Endodermal cell (in vitro differentiated cells): ENCODE results near the gene TMOD3. TPM values are rescaled to one million over a fixed set of nuclear protein-coding genes. Genes with fewer than 3 reads are reported as not detected.

Source experiments
- DNase-seq: peaks from one replicate; pipeline ENCODE4 v3.0.0-alpha.2; 2017
- H3K27ac ChIP-seq: 2 replicates; pipeline ENCODE4 v1.5.1; 2013; ENCODE audit warnings: mild to moderate bottlenecking, low read depth, low read length, moderate library complexity
- H3K27me3 ChIP-seq: 2 replicates; pipeline ENCODE4 v1.6.1; 2013; ENCODE audit warnings: mild to moderate bottlenecking, low read length, moderate library complexity; ENCODE audit not compliant: insufficient read depth, control insufficient read depth, poor library complexity, severe bottlenecking
- H3K36me3 ChIP-seq: 2 replicates; pipeline ENCODE4 v1.7.0; 2013; ENCODE audit warnings: mild to moderate bottlenecking, low read length, moderate library complexity; ENCODE audit not compliant: control insufficient read depth, insufficient read depth
- H3K4me1 ChIP-seq: one replicate; pipeline ENCODE4 v1.7.0; 2013; ENCODE audit warnings: low read length; ENCODE audit not compliant: control insufficient read depth, insufficient read depth
- H3K4me3 ChIP-seq: 2 replicates; pipeline ENCODE4 v1.5.1; 2013; ENCODE audit warnings: mild to moderate bottlenecking, low read length, moderate library complexity
- H3K9ac ChIP-seq: 2 replicates; pipeline ENCODE4 v1.6.1; 2013; ENCODE audit warnings: mild to moderate bottlenecking, low read length, moderate library complexity; ENCODE audit not compliant: poor library complexity, severe bottlenecking; ENCODE audit errors: extremely low read depth
- H3K9me3 ChIP-seq: 2 replicates; pipeline ENCODE4 v1.6.1; 2013; ENCODE audit warnings: mild to moderate bottlenecking, low read length, moderate library complexity; ENCODE audit not compliant: control insufficient read depth
- H3K27ac Mint-ChIP-seq: 2 replicates; pipeline ENCODE4 v1.8.0; 2020; ENCODE audit warnings: mixed read lengths
- H3K27me3 Mint-ChIP-seq: 2 replicates; pipeline ENCODE4 v1.8.0; 2021; ENCODE audit warnings: mild to moderate bottlenecking, mixed read lengths; ENCODE audit not compliant: insufficient read depth
- H3K36me3 Mint-ChIP-seq: 2 replicates; pipeline ENCODE4 v1.8.0; 2020; ENCODE audit warnings: low read depth, mixed read lengths
- H3K4me1 Mint-ChIP-seq: 2 replicates; pipeline ENCODE4 v1.8.0; 2020; ENCODE audit warnings: mixed read lengths
- H3K4me3 Mint-ChIP-seq: 2 replicates; pipeline ENCODE4 v1.8.0; 2020; ENCODE audit warnings: mild to moderate bottlenecking, moderate library complexity, mixed read lengths
- H3K9me3 Mint-ChIP-seq: 2 replicates; pipeline ENCODE4 v1.8.0; 2020; ENCODE audit warnings: mild to moderate bottlenecking, mixed read lengths
- CTCF ChIP-seq: fragments of 200-600 bp; sonication (generic); conservative IDR thresholded peaks from 2 replicates; pipeline ENCODE4 v1.5.0; 2021; ENCODE audit warnings: antibody characterized with exemption, mild to moderate bottlenecking
- whole genome bisulfite sequencing, 2 experiments: methylation state at CpG; one replicate each; pipeline versions ENCODE4 v1.1.5 to v1.1.7; 2013; ENCODE audit warnings: missing lambda C conversion rate in 2 of 2, mixed read lengths in 1 of 2; ENCODE audit not compliant: insufficient coverage in 1 of 2, insufficient read length in 1 of 2; 5-methylcytosine and 5-hydroxymethylcytosine counted together
- total RNA-seq, 2 donors: library from RNA; stranded (reverse); fragmentation: NEBNext Ultra II Directional in 1 of 2; extraction: Animal tissue kit (Norgen Biotek cat#: 25700) in 1 of 2; gene quantifications; 2 replicates in 1 of 2; 3 replicates in 1 of 2; pipeline ENCODE4 v1.2.1, GENCODE V29; 2021

Gene TMOD3
- total RNA-seq, 2 donors from 2014 or later: 39.6 to 44.4 TPM

- no peaks in the 10 kb centered on the region for H3K9me3 ChIP-seq
- H3K36me3 ChIP-seq: no peaks in the 10 kb centered on the region
- Mint-ChIP-seq H3K27me3 (no peaks in the 10 kb centered on the region), H3K4me3 (no peak overlapping the region), H3K36me3 (no peaks in the 10 kb centered on the region), H3K4me1 (peaks cover 28% of the 10 kb centered on the region), H3K9me3 (no peaks in the 10 kb centered on the region), H3K27ac (no peak overlapping the region)
- no peak overlapping the region for H3K27ac ChIP-seq
- no peak for DNase-seq
- no peak for TF ChIP-seq CTCF
- no peak overlapping the region for H3K9ac ChIP-seq
- no peaks in the 10 kb centered on the region for H3K27me3 ChIP-seq
- no peak overlapping the region for H3K4me3 ChIP-seq
- H3K4me1 ChIP-seq: peaks cover under 1% of the 10 kb centered on the region
- WGBS, 2 experiments: 94 to 100% methylated on average over 1 to 2 of the region's 2 CpGs
These were observed 8.8 kb downstream of the TMOD3 start for GRCh38 chr15:51838270-51838669.

- Mint-ChIP-seq H3K36me3 (no peaks in the 10 kb centered on the region), H3K27me3 (no peaks in the 10 kb centered on the region), H3K4me3 (no peak overlapping the region), H3K9me3 (no peaks in the 10 kb centered on the region), H3K4me1 (peaks cover 39% of the 10 kb centered on the region), H3K27ac (no peak overlapping the region)
- peaks cover 11% of the 10 kb centered on the region for H3K4me1 ChIP-seq
- DNase-seq: no peak
- H3K9ac ChIP-seq: no peak overlapping the region
- 91 to 94% methylated on average over 2 to 3 of the region's 4 CpGs for WGBS, 2 experiments
- H3K4me3 ChIP-seq: no peak overlapping the region
- no peaks in the 10 kb centered on the region for H3K36me3 ChIP-seq
- TF ChIP-seq CTCF: no peak
- H3K27me3 ChIP-seq: no peaks in the 10 kb centered on the region
- H3K27ac ChIP-seq: no peak overlapping the region
- no peaks in the 10 kb centered on the region for H3K9me3 ChIP-seq
These were observed 11.2 kb downstream of the TMOD3 start for GRCh38 chr15:51840692-51841091.

GRCh38 chr15:51841406-51842040 is 12.1 kb downstream of the TMOD3 start:
- H3K27me3 Mint-ChIP-seq: no peaks in the 10 kb centered on the region
- Histone ChIP-seq H3K36me3 (no peaks in the 10 kb centered on the region), H3K27me3 (no peaks in the 10 kb centered on the region), H3K9ac (no peak overlapping the region), H3K9me3 (no peaks in the 10 kb centered on the region), H3K27ac (no peak overlapping the region), H3K4me3 (no peak overlapping the region), H3K4me1 (peaks cover 11% of the 10 kb centered on the region)
- peak overlapping the region; percentile 9 for H3K27ac Mint-ChIP-seq
- H3K36me3 Mint-ChIP-seq: no peaks in the 10 kb centered on the region
- H3K4me3 Mint-ChIP-seq: no peak overlapping the region
- TF ChIP-seq CTCF: no peak
- no peaks in the 10 kb centered on the region for H3K9me3 Mint-ChIP-seq
- 95 to 96% methylated on average over 4 to 5 of the region's 5 CpGs for WGBS, 2 experiments
- DNase-seq: no peak
- H3K4me1 Mint-ChIP-seq: peaks cover 42% of the 10 kb centered on the region
